ENCODE results near the gene EFNA1. TPM values are rescaled to one million over a fixed set of nuclear protein-coding genes. Genes with fewer than 3 reads are reported as not detected.

Gene EFNA1
- total and polyA plus RNA-seq, 2 of the 13 experiments (the other 11 are each of a cell fraction or from before 2014, with no cell fraction given) = 81.8 to 874 TPM

DNA sequence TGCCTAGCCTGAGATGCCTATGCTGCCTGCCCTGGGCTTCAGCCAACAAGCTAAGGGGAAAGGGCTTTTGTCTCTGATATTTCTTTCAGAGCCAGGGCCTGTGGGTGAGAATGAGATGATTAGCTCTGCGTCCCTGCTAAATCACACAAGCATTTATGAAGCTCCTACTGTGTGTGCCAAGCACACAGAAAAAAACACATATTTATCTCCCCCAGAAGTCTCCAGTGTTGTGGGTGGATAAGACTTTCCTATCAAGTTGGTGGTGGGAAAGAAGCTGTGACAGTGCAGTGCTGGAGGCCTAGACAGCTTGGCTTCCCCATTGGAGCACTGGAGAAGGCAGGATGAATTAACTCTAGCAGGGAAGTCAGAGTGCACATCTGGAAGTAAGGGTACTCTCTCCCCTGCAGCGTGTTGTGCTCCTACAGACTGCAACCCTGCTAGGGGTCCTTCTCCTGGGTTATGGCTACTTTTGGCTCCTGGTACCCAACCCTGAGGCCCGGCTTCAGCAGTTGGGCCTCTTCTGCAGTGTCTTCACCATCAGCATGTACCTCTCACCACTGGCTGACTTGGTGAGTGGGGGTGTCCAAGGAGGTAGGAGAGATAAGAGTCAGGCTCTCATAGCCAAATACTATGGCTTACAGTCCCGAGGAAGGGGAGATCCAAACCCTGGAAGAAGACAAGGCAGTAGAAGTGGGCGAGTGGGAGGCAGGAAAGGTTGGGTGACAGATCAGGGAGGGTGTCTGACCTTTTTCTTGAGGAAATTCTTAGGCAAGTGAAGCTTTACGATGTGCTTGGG, 9.7 kb downstream of the EFNA1 start (continued):
- TF ChIP-seq, protein P1, sequence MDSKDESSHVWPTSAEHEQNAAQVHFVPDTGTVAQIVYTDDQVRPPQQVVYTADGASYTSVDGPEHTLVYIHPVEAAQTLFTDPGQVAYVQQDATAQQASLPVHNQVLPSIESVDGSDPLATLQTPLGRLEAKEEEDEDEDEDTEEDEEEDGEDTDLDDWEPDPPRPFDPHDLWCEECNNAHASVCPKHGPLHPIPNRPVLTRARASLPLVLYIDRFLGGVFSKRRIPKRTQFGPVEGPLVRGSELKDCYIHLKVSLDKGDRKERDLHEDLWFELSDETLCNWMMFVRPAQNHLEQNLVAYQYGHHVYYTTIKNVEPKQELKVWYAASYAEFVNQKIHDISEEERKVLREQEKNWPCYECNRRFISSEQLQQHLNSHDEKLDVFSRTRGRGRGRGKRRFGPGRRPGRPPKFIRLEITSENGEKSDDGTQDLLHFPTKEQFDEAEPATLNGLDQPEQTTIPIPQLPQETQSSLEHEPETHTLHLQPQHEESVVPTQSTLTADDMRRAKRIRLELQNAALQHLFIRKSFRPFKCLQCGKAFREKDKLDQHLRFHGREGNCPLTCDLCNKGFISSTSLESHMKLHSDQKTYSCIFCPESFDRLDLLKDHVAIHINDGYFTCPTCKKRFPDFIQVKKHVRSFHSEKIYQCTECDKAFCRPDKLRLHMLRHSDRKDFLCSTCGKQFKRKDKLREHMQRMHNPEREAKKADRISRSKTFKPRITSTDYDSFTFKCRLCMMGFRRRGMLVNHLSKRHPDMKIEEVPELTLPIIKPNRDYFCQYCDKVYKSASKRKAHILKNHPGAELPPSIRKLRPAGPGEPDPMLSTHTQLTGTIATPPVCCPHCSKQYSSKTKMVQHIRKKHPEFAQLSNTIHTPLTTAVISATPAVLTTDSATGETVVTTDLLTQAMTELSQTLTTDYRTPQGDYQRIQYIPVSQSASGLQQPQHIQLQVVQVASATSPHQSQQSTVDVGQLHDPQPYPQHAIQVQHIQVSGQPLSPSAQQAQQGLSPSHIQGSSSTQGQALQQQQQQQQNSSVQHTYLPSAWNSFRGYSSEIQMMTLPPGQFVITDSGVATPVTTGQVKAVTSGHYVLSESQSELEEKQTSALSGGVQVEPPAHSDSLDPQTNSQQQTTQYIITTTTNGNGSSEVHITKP (CRISPR knock-in tag; IDR thresholded peaks at IDR 0.05; ENCODE audit: low read depth) = no peak
- no peak for TF ChIP-seq ZNF496 (CRISPR knock-in tag; IDR thresholded peaks at IDR 0.05; ENCODE audit: insufficient replicate concordance)
- TF ChIP-seq ZNF615 (CRISPR knock-in tag; IDR thresholded peaks at IDR 0.05; ENCODE audit: borderline replicate concordance) = no peak
- no peak for TF ChIP-seq KAT8 (CRISPR knock-in tag; IDR thresholded peaks at IDR 0.05)
- TF ChIP-seq, protein P2, sequence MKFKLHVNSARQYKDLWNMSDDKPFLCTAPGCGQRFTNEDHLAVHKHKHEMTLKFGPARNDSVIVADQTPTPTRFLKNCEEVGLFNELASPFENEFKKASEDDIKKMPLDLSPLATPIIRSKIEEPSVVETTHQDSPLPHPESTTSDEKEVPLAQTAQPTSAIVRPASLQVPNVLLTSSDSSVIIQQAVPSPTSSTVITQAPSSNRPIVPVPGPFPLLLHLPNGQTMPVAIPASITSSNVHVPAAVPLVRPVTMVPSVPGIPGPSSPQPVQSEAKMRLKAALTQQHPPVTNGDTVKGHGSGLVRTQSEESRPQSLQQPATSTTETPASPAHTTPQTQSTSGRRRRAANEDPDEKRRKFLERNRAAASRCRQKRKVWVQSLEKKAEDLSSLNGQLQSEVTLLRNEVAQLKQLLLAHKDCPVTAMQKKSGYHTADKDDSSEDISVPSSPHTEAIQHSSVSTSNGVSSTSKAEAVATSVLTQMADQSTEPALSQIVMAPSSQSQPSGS (CRISPR knock-in tag; IDR thresholded peaks at IDR 0.05) = no peak
- no peak for TF ChIP-seq ZNF138 (CRISPR knock-in tag; IDR thresholded peaks at IDR 0.05; ENCODE audit: low read depth)
- no peak for TF ChIP-seq NFE2L1 (CRISPR knock-in tag; IDR thresholded peaks at IDR 0.05; ENCODE audit: borderline replicate concordance)
- TF ChIP-seq SCMH1 (CRISPR knock-in tag; IDR thresholded peaks at IDR 0.05; ENCODE audit: borderline replicate concordance) = no peak
- no peak for TF ChIP-seq ZNF124 (CRISPR knock-in tag; IDR thresholded peaks at IDR 0.05)
- no peak for TF ChIP-seq DMAP1 (CRISPR knock-in tag; IDR thresholded peaks at IDR 0.05)
- no peak for TF ChIP-seq CBFB (CRISPR knock-in tag; IDR thresholded peaks at IDR 0.05)

All from HepG2 (cell line).